H9 (cell line): ENCODE measurements around the gene ADCY4. TPM values are rescaled to one million over a fixed set of nuclear protein-coding genes. Genes with fewer than 3 reads are reported as not detected.

Source experiments
- DNase-seq: peaks from one replicate; pipeline ENCODE4 v3.0.0-alpha.2; 2017
- H2AFZ ChIP-seq: one replicate; pipeline ENCODE4 v1.6.1; 2013; ENCODE audit warnings: mild to moderate bottlenecking, low read length, control low read depth, moderate library complexity
- H2AK5ac ChIP-seq: 2 replicates; pipeline ENCODE4 v1.6.1; 2013; ENCODE audit warnings: low read length, control low read depth, mixed read lengths; ENCODE audit not compliant: insufficient read length
- H2BK120ac ChIP-seq: one replicate; pipeline ENCODE4 v1.6.1; 2013; ENCODE audit warnings: low read depth, mild to moderate bottlenecking, low read length, control low read depth, inconsistent platforms; ENCODE audit not compliant: poor library complexity, severe bottlenecking
- H2BK12ac ChIP-seq: 2 replicates; pipeline ENCODE4 v1.6.1; 2013; ENCODE audit warnings: low read length, control low read depth, mixed read lengths, low read depth; ENCODE audit not compliant: insufficient read length
- H2BK15ac ChIP-seq: 2 replicates; pipeline ENCODE4 v1.6.1; 2013; ENCODE audit warnings: low read depth, low read length, control low read depth
- H2BK20ac ChIP-seq: one replicate; pipeline ENCODE4 v1.6.1; 2013; ENCODE audit warnings: low read depth, mild to moderate bottlenecking, low read length, control low read depth, inconsistent platforms; ENCODE audit not compliant: poor library complexity, severe bottlenecking
- H2BK5ac ChIP-seq: 2 replicates; pipeline ENCODE4 v1.6.1; 2013; ENCODE audit warnings: low read length, control low read depth, mixed read lengths; ENCODE audit not compliant: insufficient read length
- H3K14ac ChIP-seq: 2 replicates; pipeline ENCODE4 v1.6.1; 2013; ENCODE audit warnings: low read length, control low read depth; ENCODE audit not compliant: insufficient read depth
- H3K18ac ChIP-seq: 2 replicates; pipeline ENCODE4 v1.6.1; 2013; ENCODE audit warnings: low read depth, mild to moderate bottlenecking, mixed read lengths, low read length, control low read depth; ENCODE audit not compliant: insufficient read length
- H3K23ac ChIP-seq: 2 replicates; pipeline ENCODE4 v1.6.1; 2013; ENCODE audit warnings: low read length, control low read depth, mixed read lengths, low read depth; ENCODE audit not compliant: insufficient read length
- H3K23me2 ChIP-seq: 2 replicates; pipeline ENCODE4 v1.6.1; 2013; ENCODE audit warnings: low read depth, mild to moderate bottlenecking, mixed read lengths, low read length, control low read depth; ENCODE audit not compliant: insufficient read length, poor library complexity, severe bottlenecking
- H3K27ac ChIP-seq: 2 replicates; pipeline ENCODE4 v1.5.1; 2013; ENCODE audit warnings: low read length, control low read depth, mixed read lengths, low read depth; ENCODE audit not compliant: insufficient read length
- H3K27me3 ChIP-seq: 2 replicates; pipeline ENCODE4 v1.6.1; 2013; ENCODE audit warnings: low read length, control low read depth, inconsistent platforms; ENCODE audit not compliant: insufficient read depth
- H3K4ac ChIP-seq: 2 replicates; pipeline ENCODE4 v1.6.1; 2013; ENCODE audit warnings: low read depth, mild to moderate bottlenecking, control low read depth, inconsistent platforms, low read length, moderate library complexity
- H3K4me1 ChIP-seq: 2 replicates; pipeline ENCODE4 v1.6.1; 2013; ENCODE audit warnings: low read length, control low read depth, inconsistent platforms; ENCODE audit not compliant: insufficient read depth
- H3K4me2 ChIP-seq: 2 replicates; pipeline ENCODE4 v1.6.1; 2013; ENCODE audit warnings: low read length, control low read depth, mixed read lengths; ENCODE audit not compliant: insufficient read length, insufficient read depth
- H3K56ac ChIP-seq: 2 replicates; pipeline ENCODE4 v1.6.1; 2013; ENCODE audit warnings: low read depth, mild to moderate bottlenecking, mixed read lengths, low read length, control low read depth; ENCODE audit not compliant: insufficient read length
- H3K79me1 ChIP-seq: 2 replicates; pipeline ENCODE4 v1.6.1; 2013; ENCODE audit warnings: low read depth, mild to moderate bottlenecking, moderate library complexity, low read length, control low read depth, inconsistent platforms; ENCODE audit not compliant: insufficient read depth, poor library complexity, severe bottlenecking
- H3K79me2 ChIP-seq: 2 replicates; pipeline ENCODE4 v1.6.1; 2013; ENCODE audit warnings: low read length, control low read depth, inconsistent platforms; ENCODE audit not compliant: insufficient read depth
- H3K9ac ChIP-seq: 2 replicates; pipeline ENCODE4 v1.6.1; 2013; ENCODE audit warnings: low read length, control low read depth, mixed read lengths; ENCODE audit not compliant: insufficient read length; ENCODE audit errors: extremely low read depth
- H3K9me3 ChIP-seq: one replicate; pipeline ENCODE4 v1.6.1; 2013; ENCODE audit warnings: low read depth, low read length, inconsistent platforms; ENCODE audit not compliant: control insufficient read depth
- H3T11ph ChIP-seq: one replicate; pipeline ENCODE4 v1.6.1; 2013; ENCODE audit warnings: mild to moderate bottlenecking, low read length, control low read depth, inconsistent platforms
- H4K20me1 ChIP-seq: one replicate; pipeline ENCODE4 v1.6.1; 2013; ENCODE audit not compliant: control insufficient read depth, insufficient read length, insufficient read depth
- H4K5ac ChIP-seq: 2 replicates; pipeline ENCODE4 v1.6.1; 2013; ENCODE audit warnings: low read depth, mild to moderate bottlenecking, mixed read lengths, low read length, control low read depth; ENCODE audit not compliant: insufficient read length
- H4K8ac ChIP-seq: replicated peaks from 2 replicates; pipeline ENCODE4 v1.6.1; 2013; ENCODE audit warnings: low read length, control low read depth, mixed read lengths, low read depth; ENCODE audit not compliant: insufficient read length
- H4K91ac ChIP-seq: 2 replicates; pipeline ENCODE4 v1.6.1; 2013; ENCODE audit warnings: low read depth, mild to moderate bottlenecking, moderate library complexity, mixed read lengths, low read length, control low read depth; ENCODE audit not compliant: insufficient read length
- H3K27ac Mint-ChIP-seq, 3 experiments: 2 replicates in 2 of 3; 3 replicates in 1 of 3; pipeline ENCODE4 v1.8.0; 2020 to 2021; ENCODE audit warnings: mixed read lengths in 3 of 3, mild to moderate bottlenecking in 1 of 3, moderate library complexity in 1 of 3
- H3K27me3 Mint-ChIP-seq: 2 replicates; pipeline ENCODE4 v1.8.0; 2021; ENCODE audit warnings: low read depth, mild to moderate bottlenecking, moderate library complexity, mixed read lengths
- H3K36me3 Mint-ChIP-seq, 3 experiments: 2 replicates in 2 of 3; 3 replicates in 1 of 3; pipeline ENCODE4 v1.8.0; 2020 to 2021; ENCODE audit warnings: low read depth in 3 of 3, mixed read lengths in 3 of 3; ENCODE audit not compliant: insufficient read depth in 1 of 3
- H3K4me1 Mint-ChIP-seq, 2 experiments: 2 replicates each; pipeline ENCODE4 v1.8.0; 2020; ENCODE audit warnings: mixed read lengths in 2 of 2
- H3K4me3 Mint-ChIP-seq, 2 experiments: 2 replicates in 1 of 2; 3 replicates in 1 of 2; pipeline ENCODE4 v1.8.0; 2020 to 2021; ENCODE audit warnings: mild to moderate bottlenecking in 2 of 2, mixed read lengths in 2 of 2, moderate library complexity in 1 of 2
- H3K9me3 Mint-ChIP-seq, 2 experiments: 2 replicates in 1 of 2; 3 replicates in 1 of 2; pipeline ENCODE4 v1.8.0; 2020; ENCODE audit warnings: mild to moderate bottlenecking in 2 of 2, mixed read lengths in 2 of 2, moderate library complexity in 1 of 2
- WGBS: extraction: QIAGEN DNeasy Blood & Tissue Kit; methylation state at CpG from one replicate; pipeline ENCODE4 v1.1.7; 2013; ENCODE audit warnings: missing lambda C conversion rate, low lambda C conversion rate, mixed read lengths; ENCODE audit not compliant: insufficient read length; ENCODE audit errors: extremely low coverage; 5-methylcytosine and 5-hydroxymethylcytosine counted together
- total RNA-seq: library from RNA; stranded (reverse); gene quantifications from 2 replicates; pipeline ENCODE4 v1.2.1, GENCODE V29; 2021
- TF ChIP-seq, protein P1 (sequence below): fragments of 200-600 bp; sonication (generic); conservative IDR thresholded peaks from 3 replicates; pipeline ENCODE4 v1.8.0; 2021; ENCODE audit warnings: antibody characterized with exemption, mild to moderate bottlenecking

The ADCY4 gene
- total RNA-seq, 1 experiment from 2014 or later, result 0.09 TPM

DNA sequence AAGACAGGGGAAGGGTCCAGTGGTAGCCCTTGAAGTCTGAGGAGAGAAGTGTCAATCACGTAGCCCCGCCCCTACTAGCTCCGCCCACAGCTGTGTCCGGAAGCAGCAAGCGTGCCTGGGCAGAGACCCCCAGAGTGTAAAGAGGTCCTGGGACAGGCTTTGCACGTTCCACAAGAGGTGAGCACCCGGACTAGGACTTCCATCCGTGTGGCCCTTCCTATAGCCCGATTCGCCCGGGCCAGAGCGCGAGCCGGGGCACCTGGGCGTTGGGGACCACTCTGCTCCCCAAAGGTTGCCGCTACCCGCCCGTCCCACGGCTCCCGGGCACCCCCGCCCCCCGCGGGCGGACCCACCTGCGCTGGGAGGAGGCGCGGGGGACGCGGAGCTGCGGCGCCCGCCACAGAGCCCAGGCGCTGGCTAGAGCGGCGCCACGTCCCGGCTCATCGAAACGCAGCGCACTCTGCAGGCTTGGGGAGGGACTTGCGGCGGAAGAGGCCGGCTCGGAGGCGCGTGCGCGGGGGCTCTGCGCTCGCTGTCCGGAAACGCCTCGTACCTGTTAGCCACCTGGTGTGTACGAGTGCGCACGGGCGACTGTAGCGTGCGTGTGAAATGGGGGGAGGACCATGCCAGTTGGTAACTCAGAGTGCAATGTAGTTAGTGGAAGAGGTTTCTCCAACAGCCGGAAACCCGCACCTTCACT is 63.6 kb downstream of the ADCY4 start, which contains the start of gene RABGGTA:
Gene RABGGTA, minus strand, starts transcription at position 464 of the 700 bp plus-strand sequence. CDS start 482 bp downstream, outside the sequence.
- no CpG with 5 or more reads among the region's 61 CpGs for WGBS
- no peak within 1 kb of the TSS for H2BK12ac ChIP-seq
- H3K27me3 Mint-ChIP-seq, result no peaks in the 10 kb centered on the region

More for the DNA sequence above, 63.6 kb downstream of the ADCY4 start, which contains the start of gene RABGGTA:
- H2BK15ac ChIP-seq, result no peak within 1 kb of the TSS
- no peak within 1 kb of the TSS for H3K27ac ChIP-seq
- no peak within 1 kb of the TSS for H2BK5ac ChIP-seq
- peak within 1 kb of the TSS; percentile 86 for H3K18ac ChIP-seq
- H4K5ac ChIP-seq, result no peak within 1 kb of the TSS
- TF ChIP-seq, protein P1, sequence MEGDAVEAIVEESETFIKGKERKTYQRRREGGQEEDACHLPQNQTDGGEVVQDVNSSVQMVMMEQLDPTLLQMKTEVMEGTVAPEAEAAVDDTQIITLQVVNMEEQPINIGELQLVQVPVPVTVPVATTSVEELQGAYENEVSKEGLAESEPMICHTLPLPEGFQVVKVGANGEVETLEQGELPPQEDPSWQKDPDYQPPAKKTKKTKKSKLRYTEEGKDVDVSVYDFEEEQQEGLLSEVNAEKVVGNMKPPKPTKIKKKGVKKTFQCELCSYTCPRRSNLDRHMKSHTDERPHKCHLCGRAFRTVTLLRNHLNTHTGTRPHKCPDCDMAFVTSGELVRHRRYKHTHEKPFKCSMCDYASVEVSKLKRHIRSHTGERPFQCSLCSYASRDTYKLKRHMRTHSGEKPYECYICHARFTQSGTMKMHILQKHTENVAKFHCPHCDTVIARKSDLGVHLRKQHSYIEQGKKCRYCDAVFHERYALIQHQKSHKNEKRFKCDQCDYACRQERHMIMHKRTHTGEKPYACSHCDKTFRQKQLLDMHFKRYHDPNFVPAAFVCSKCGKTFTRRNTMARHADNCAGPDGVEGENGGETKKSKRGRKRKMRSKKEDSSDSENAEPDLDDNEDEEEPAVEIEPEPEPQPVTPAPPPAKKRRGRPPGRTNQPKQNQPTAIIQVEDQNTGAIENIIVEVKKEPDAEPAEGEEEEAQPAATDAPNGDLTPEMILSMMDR, result peak; percentile 77
- H3K56ac ChIP-seq, result no peak within 1 kb of the TSS
- no peaks in the 10 kb centered on the region for H3K9me3 ChIP-seq
- H3T11ph ChIP-seq, result no peak within 1 kb of the TSS
- peaks cover 8% of the 10 kb centered on the region for H3K23me2 ChIP-seq
- peak within 1 kb of the TSS; percentile 69 for H3K4me2 ChIP-seq
- Mint-ChIP-seq H3K27ac (peak within 1 kb of the TSS; percentile 88 to 97 (median 96)), H3K9me3 (no peaks in the 10 kb centered on the region), H3K4me1 (peaks cover 12 to 14% of the 10 kb centered on the region in 2 experiments), H3K36me3 (peaks cover 3 to 16% (median 12%) of the 10 kb centered on the region in 3 experiments; a peak in 5 of 7 replicates), H3K4me3 (peak within 1 kb of the TSS; percentile 83 to 86)
- H3K23ac ChIP-seq, result no peak within 1 kb of the TSS
- no peak within 1 kb of the TSS for H2AK5ac ChIP-seq
- no peaks in the 10 kb centered on the region for H3K4me1 ChIP-seq
- no peak within 1 kb of the TSS for H2AFZ ChIP-seq
- H3K9ac ChIP-seq, result peak within 1 kb of the TSS; percentile 54
- H4K8ac ChIP-seq, result no peak within 1 kb of the TSS
- no peak within 1 kb of the TSS for H3K4ac ChIP-seq
- H3K14ac ChIP-seq, result peak within 1 kb of the TSS; percentile 69; the same call in 1 of the 2 replicates
- H3K79me2 ChIP-seq, result no peaks in the 10 kb centered on the region
- peak; percentile 94 for DNase-seq
- no peaks in the 10 kb centered on the region for H3K79me1 ChIP-seq
- H4K20me1 ChIP-seq, result no peaks in the 10 kb centered on the region
- no peak within 1 kb of the TSS for H2BK20ac ChIP-seq
- no peaks in the 10 kb centered on the region for H3K27me3 ChIP-seq
- H4K91ac ChIP-seq, result no peak within 1 kb of the TSS
- H2BK120ac ChIP-seq, result no peak within 1 kb of the TSS
